ENCODE data around the gene TCEANC2.

Gene TCEANC2

DNA sequence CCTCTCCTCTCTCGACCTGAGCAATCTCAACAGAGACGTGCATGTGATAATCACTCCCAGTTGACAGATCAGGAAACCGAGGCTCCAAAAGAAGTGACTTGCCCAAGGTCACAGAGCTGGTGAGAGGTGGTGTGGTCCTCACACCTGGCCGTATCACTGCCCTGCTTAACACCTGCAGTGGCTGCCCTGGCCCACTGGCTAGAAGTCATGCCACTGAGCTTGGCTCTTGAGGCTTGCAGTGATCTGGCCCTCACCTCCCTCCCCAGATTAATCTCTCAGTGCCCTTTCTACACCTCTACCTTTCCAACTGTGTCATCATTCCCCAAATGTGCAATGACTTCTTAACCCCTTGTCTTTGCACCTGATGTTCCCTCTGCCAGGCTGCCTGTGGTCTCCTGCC is 60.6 kb downstream of the TCEANC2 start:
- no peak for DNase-seq (ENCODE audit: low read depth in 3 of 3)

DNA sequence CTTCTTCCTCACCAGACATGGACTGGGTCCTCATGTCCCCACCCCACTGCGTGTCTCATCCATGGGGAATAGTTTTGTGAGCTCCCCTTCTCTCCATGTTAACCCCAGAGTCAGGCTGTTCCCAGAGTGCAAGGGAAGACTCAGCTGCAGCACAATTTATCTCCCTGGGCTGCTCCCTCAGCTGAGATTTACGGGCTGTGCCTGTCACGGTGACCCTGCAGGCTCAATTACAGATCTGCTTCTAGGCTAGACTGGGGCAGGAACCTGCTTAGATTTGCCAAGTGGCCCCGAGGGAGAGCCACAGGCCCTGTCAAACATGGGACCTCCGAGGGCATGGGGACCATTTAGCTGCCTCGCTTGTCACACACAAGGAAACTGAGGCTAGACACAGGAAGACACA is 61.5 kb downstream of the TCEANC2 start:
- no peak for DNase-seq (ENCODE audit: low read depth in 3 of 3)

DNA sequence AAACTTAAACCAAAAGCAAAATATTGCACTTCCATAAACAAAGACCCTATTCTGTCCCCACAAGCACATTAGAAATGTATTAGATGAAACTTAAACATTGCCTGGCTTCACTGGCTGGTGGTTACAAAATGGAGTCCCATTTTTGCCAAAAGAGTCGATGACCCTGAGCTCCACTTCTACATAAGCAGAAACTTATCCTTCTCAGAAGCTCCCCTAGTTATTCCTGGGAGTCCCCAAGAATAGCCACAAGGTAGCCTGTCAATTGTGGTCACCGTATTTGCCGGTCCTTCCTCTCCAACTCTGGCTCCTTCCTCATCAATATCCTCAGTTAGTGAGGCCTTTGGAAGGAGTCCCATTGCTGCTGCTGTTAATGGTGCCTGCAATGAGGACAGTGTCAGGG is 62.1 kb downstream of the TCEANC2 start:
- no peak for DNase-seq (ENCODE audit: low read depth in 3 of 3)

DNA sequence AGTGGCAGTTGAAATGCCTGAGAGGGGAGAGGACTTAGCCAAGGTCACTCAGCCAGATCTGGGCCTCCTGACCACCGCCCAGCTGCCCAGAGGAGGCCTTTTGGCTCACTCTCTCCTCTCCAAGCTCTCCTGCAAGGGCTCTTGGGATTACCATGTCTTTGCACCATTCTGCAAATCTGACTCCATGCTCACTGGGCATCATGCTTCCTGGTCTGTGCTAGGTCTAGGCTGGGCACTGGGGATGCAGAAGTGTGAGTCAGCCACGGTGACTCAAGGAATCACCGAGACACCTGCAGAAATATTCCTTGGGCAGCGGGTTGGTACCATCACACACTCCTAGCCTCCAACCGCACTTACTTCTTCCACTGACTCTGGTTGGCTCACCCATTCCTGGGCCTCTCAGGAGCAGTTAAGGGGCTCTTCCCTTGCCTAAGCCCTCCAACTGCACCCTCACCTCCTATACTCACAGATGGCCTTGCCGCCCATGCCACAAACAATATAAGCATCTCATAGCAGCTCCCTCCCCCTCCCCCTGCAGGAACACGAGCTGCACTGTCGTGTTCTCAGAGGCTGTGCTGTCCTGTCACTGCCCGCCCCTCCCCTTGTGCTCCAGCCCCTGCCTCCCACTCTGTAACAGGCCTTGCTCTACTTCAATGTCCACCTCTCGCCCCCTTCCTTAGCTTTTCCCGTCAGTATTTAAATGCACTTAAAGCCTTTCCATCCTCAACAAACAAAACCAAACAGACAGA is 64.6 kb downstream of the TCEANC2 start:
- DNase-seq (ENCODE audit: low read depth in 3 of 3) = no peak

DNA sequence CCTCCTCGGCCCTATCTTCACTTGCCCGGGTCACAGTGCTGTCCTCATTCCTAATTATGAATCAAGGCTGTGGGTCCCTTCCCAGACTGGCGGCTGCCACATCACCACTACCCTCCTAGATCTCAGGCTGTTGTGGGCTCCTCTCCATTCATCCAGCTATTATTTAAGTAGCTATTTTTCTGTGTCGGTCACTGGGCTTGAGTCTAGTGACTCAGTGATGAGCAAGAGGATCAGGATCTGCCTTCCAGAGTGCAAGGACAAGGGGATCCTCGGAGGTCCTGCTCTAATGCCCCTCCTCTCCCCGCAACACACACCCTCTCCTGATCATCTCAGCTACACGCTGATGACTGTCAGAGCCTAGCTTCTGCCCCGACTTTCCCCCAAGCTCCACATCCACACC is 65.3 kb downstream of the TCEANC2 start:
- no peak for DNase-seq (ENCODE audit: low read depth in 3 of 3)

DNA sequence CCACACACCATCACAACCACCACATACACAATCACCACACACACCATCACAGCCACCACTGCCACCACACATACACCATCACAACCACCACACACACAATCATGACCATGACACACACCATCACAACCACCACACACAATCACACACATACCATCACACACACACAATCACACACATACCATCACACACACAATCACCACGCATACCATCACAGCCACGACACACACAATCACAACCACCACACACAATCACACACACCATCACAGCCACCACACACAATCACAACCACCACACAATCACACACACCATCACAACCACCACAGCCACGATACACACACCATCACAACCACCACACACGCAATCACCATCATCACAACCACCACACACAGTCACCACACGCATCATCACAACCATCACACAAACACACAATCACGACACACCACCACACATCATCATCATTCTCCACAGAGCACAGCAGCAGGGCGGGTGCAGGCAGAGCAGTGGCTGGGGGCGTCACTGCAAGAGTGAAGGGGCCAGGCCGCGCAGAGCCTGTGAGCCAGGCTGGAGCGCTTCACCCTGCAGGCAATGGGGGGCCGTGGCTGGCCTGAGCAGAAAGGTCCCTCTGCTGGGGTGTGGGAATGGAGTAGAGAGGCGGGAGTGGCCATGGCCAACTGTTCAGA is 66.8 kb downstream of the TCEANC2 start:
- DNase-seq (ENCODE audit: low read depth in 3 of 3) = no peak

DNA sequence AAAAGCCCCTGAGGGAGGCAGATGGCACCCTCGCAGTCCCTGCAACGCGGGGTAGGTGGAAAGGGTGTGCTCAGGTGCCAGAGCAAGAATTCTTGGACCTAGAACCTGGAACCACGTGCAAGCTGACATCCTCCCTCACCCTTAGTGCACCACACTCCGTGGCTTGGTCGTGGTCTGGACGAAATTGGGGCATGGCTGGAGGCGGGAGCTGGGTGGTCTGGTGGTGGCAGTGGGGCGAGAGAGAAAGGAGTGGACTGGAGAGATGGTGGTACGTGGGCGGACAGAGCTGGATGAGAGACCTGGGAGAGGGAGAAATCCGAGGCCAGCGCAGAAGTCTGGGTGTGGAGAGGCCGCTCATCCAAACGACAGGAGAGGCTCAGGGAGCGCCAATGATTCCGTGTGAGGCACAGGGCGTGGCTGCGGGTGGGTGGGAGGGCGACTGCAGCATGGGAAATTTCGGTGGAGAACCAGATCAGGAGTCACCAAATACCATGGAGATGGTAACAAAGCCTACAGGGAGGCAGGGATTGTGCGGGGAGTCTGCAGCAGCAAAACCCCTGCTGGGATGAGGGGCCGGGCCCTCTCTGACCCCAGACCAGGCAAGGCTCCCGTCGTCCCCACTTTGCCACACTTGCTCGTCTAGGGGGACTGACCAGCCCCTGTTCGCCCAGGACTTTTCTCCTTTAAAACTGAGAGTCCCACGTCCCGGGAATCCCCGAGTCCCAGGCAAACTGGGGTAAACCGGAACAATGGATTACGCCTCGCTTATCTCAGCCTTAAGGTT is 67.5 kb downstream of the TCEANC2 start:
- DNase-seq (ENCODE audit: low read depth in 3 of 3) = no peak

DNA sequence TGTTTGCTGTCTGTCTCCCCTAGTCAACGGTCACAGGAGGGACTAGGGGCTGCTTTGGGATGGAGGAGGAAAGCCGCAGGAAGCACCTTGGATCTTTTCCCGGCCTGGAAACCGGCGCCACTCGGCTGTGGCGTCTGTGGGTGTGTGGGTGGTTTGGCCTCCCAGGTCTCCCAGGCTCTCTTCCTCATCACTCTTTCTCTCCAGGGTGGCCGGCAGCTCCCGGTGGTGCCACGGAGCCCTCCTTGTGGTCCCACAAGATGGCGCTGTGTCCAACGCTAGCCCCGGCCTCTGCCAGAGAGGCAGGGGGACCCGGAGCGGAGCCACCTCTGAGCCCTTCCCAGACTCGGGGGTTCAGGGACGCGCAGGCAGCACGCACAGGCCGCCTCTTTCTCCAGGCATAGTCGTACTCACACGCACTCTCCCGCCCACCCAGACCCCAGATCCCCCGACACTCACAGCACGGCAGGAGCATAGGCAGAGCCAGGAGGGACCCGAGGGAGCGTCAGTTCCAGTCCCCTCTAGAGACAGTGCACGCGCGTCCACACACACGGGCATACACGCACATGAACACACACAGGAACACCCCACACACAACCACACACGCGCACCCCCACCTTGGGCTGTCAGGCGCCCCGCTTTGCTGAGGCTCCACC is 68.2 kb downstream of the TCEANC2 start:
- DNase-seq (ENCODE audit: low read depth in 3 of 3) = peak; percentile 41 to 69 (median 46)

DNA sequence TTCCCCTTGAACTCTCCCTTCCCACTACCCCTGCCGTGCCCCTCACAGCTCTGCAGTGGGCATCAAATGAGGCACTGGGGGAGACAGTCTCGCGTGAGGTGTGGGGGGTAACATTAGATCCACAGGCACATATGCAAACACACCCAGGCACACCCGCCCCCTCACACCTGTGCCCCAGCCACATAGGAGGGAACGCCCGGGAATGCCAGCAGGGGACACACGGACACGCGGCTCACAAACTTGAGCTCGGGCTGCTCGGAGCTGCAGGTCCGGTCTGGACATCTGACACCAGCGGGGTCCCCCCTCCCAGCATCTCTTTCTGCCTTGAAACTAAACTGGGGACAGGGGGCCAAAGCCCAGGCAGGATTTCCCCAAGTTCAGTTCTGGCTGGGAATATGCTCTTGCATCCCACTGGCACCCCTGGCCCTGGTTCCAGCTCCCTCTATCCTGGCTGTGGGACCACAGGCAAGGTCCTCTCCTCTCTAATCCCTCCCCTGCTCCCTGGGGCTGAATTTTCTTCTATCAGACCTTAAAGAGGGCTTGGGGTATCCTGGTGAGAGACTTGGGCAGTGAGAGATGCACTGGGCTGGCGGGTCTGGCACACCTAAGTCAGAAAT is 68.8 kb downstream of the TCEANC2 start:
- DNase-seq (ENCODE audit: low read depth in 3 of 3) = no peak

DNA sequence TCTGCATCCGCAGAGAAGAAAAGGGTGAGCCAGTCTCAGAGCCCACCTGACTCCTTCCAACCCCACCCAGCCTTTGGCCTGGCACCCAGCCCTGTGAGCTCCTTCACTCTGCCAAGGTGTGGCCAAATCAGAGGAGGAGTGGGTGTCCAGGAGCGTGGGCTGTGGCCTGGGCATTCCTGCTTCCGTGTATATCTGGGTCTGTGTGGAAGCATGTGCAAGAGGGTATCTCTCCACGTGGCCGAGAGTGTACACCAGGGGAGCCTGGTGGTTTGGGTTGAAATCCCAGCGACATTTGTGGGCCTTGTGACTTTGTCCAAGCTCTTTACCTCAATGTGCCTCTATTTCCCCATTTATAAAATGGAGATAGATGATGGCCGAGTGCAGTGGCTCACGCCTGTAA is 69.6 kb downstream of the TCEANC2 start:
- DNase-seq (ENCODE audit: low read depth in 3 of 3) = no peak

DNA sequence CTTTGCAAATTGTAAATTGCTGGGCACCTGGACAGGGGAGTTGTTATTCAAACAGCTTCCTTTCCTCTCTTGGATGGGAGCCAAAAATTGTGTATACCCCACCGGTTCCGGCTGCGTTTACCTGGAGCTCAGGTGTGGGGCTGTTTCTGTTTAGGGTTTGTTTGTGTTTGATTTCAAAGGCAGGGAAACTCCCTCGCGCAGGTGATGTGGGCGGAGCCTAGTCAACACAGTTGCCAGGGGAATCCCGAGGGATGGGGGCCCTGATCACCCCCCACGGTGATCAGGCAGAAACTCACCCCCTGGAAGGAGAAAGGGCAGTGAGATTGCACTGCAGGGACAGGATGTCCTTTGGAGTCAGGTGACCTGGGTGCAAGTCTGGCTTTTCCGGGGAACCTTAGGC is 71.1 kb downstream of the TCEANC2 start:
- DNase-seq (ENCODE audit: low read depth in 3 of 3) = no peak

DNA sequence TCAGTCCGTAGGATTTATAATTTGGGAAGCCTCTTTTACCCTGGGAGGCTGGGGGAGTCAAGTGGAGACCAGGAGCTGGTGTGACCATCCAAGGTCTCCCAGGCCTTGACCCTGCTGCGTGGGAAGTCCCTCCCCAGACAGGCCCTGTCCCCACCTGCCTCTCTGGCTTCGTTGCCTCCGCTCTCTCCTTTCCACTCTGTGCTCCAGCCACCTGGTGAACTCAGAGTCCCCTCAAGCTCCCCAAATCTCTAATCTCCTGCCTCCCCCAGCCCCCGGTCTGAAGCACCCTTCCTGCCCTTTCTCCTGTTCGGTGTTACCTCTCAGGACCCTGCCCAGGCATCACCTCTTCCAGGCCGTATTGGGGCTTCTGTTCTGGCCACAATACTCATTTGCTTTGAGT is 71.5 kb downstream of the TCEANC2 start:
- no peak for DNase-seq (ENCODE audit: low read depth in 3 of 3)

DNA sequence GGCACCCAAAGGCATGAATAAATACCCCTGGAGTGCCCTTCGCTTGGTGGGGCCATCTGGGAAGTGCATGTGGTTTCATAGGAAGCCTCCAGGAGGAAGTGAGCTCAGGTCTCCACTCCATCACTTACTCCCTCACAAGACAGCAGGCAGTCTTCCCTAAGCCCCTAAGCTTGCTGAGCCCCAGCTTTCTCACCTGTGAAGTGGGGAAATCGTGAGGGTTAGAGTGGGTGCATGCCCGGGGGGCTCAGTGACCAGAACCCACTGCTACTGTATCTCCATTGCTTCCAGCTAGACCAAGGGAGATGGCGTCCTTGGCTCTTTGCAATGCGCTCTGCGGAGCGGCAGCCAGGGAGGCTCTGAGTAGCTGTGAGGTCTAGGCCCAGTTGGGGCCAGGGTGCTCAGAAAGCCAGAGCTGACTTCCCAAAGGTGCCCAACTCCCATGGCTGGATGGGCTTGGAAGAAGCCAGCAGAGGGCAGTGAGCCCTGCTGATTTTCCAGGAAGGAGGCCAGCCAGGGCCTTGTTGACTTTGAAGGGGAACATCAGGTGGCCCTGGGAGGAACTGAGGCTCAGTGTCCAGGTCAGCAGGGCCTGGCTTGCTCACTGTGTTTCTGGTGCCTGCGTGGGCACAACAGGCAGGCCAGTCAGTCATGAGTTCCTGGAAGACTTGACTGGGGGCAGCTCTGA is 72.1 kb downstream of the TCEANC2 start:
- no peak for DNase-seq (ENCODE audit: low read depth in 3 of 3)

DNA sequence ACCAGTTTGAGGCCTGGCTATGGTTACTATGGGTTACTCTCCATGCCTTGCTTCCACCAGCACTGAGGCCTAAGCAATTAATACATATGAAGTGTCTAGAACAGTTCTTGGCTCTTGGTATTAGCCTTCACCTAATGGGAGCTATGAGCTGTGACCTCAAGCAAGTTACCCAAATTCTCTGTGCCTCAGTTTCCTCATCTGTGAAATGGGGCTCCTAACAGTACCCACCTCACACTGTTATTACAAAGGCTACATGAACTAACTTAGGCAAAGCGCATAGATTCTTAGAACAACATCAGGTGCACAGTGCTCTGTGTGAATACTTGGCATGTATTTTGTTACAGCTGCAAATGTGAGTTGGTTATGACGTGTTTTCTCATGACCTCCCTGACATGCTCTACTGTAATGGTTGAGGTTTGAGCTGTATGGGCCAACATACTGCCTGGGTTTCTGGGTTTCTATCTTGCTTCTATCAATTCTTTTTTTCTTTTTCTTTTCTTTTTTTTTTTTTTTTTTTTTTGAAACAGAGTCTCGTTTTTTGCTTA is 72.9 kb downstream of the TCEANC2 start:
- DNase-seq (ENCODE audit: low read depth in 3 of 3) = no peak

DNA sequence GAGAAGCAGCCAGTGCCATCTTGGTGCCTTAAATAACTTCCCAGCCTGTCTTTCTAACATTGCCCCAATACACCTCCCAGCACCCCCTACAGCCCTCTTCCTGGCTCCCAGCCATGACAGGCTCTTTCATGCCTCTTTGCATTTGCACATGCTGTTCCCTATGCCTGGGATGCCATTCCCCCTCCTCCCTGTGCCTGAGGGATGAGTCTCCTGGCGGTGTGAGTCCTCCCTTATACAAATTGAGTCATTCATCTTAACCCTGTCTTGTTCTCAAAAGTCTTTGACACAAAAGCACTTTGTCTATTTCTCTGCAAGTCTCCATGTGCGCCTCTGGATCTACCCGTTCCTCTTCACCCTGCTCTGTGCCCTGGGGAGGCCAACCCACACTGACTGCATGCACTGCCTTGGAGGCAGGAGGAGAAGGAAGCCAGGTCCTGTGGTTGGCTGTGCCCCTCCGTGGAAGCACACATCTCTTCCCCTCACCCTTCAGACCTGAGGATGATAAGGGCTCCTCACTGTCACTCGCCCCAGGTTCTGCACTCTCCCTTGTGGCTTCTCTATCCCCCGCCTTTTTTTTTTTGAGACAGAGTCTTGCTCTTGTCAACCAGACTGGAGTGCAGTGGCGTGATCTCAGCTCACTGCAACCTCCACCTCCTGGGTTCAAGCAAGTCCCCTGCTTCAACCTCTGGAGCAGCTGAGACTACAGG is 74.3 kb downstream of the TCEANC2 start:
- DNase-seq (ENCODE audit: low read depth in 3 of 3) = no peak

DNA sequence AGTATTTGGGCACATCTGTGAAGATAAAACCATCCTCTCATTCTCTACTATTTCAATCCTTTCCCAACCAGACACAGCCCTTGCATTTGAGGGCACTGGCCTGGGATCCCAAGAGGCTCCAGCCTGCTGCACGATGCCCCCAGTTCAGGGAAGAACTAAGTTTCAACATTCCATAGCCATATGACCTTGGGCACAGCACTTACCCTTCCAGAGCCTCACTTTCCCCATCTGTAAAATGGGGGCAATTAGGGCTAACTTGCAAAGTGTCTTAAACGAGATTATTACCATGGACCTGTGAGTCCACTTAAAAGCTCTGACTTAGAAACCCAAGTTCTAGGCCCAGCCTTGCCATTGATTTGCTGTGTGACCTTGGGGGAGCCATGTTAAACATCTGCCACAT is 76.5 kb downstream of the TCEANC2 start:
- no peak for DNase-seq (ENCODE audit: low read depth in 3 of 3)

DNA sequence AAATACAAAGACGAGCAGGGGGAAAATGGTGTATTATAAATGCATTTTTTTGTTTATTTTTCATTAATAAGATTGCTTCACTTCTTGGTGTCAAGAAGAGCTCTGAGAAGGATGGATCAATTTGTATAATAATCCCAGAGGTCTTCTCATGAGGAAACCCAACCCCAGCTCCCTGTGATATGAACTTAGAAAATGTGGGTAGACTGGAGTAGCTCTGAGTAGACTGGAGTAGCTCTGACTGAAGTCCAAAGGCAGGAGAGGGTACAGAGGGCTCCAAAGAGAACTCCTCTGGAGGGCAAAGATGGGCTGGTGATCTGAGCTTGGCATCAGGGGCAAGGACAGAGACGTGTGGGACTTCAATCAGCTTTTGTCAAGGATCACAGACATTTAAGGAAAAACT is 78.0 kb downstream of the TCEANC2 start:
- no peak for DNase-seq (ENCODE audit: low read depth in 3 of 3)

DNA sequence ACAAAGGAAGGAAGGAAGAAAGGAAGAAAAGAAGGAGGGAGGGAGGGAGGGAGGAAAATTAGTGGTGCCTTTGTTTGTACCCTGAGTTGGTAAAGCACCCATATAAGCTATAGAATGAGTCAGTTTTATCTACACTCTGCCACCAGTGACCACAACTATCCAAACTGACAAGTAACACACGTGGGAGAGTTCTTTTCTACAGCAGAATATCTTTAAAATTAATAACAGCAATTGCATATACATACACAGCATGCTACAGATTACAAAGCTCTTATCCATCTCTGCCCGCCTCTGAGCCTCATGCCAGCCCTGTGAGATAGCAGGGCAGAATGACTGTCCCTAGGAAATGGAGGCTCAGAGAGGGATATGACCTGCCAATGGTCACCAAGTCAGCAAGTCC is 79.1 kb downstream of the TCEANC2 start:
- no peak for DNase-seq (ENCODE audit: low read depth in 3 of 3)

DNA sequence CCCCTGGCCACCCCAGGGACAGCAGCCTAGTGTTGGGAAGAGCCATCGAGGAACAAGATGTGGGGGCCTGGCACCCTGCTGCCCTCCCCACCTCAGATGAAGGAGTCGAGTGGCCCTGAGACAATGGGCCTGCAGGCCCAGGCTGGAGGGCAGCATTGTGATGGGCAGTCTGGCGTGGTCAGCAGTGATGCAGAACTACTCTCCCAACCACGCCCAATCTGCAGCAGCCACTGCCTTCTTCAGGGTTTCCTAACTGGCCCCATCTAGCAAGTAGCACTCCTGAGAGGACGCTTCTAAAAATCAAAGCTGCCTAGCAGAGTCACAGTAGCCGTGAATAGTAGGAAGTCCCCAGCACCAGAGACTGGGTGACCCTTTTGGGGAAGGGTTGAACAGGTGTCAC is 80.9 kb downstream of the TCEANC2 start:
- no peak for DNase-seq (ENCODE audit: low read depth in 3 of 3)

DNA sequence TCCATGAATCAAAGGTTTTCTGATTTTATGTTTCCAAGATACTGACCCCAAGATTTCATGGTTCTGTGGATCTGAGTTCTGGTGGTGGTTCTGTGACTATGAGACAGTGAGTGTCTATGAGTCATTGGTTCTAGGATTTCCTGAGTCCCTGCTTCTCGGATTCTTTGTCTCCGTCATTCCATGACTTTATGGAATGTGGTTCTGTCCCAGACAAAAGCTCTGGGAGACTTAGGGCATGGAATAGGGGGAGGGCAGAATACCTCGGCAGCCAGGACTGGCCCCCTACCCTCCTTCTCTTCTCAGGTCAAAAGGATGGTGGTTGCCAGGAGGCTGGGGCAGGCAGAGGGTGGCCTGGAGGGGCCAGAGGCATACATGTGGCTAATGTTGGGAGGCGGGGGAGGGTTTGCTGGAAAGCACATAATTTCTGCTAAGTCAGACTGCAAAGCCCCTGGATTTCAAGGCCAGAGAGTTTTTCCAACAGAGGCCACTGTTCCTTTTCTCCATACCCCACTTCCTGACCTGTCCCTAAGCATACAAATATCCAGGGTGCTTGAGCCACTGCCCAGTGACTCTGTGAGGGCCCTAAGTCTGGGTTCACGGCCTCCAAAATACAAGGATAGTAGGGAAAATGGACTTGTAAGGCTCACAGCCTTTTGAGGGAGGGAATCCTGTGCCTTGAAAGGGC is 82.2 kb downstream of the TCEANC2 start:
- DNase-seq (ENCODE audit: low read depth in 3 of 3) = no peak
